ENCODE results near the gene MIS18BP1. TPM values are rescaled to one million over a fixed set of nuclear protein-coding genes. Genes with fewer than 3 reads are reported as not detected.

Gene MIS18BP1
- total RNA-seq, 1 donor from 2014 or later: 32.3 TPM

GRCh38 chr14:45211295-45211694, 41.7 kb downstream of the MIS18BP1 start:
- no peak for DNase-seq
- no peak for TF ChIP-seq CTCF (IDR thresholded peaks at IDR 0.05)
- ATAC-seq: no peak
- H3K36me3 ChIP-seq: peaks cover 52% of the 10 kb centered on the region
- H3K27me3 ChIP-seq: no peaks in the 10 kb centered on the region
- H3K4me3 ChIP-seq: no peak overlapping the region
- no peak overlapping the region for H3K27ac ChIP-seq
- intact Hi-C loops (cut with DNase I): no loop called here
- H3K4me1 ChIP-seq: no peaks in the 10 kb centered on the region
- H3K9me3 ChIP-seq: no peaks in the 10 kb centered on the region

GRCh38 chr14:45210159-45210558, 42.8 kb downstream of the MIS18BP1 start:
- H3K4me3 ChIP-seq: no peak overlapping the region
- H3K27me3 ChIP-seq: no peaks in the 10 kb centered on the region
- H3K4me1 ChIP-seq: no peaks in the 10 kb centered on the region
- DNase-seq (no peak), ATAC-seq (no peak)
- intact Hi-C loops (cut with DNase I): no loop called here
- no peaks in the 10 kb centered on the region for H3K9me3 ChIP-seq
- H3K27ac ChIP-seq: no peak overlapping the region
- peaks cover 58% of the 10 kb centered on the region for H3K36me3 ChIP-seq
- no peak for TF ChIP-seq CTCF (IDR thresholded peaks at IDR 0.05)

- intact Hi-C loops (cut with DNase I): no loop called here
- Histone ChIP-seq H3K27me3 (no peaks in the 10 kb centered on the region), H3K36me3 (peaks cover 47% of the 10 kb centered on the region), H3K4me1 (no peaks in the 10 kb centered on the region), H3K9me3 (no peaks in the 10 kb centered on the region), H3K4me3 (no peak overlapping the region), H3K27ac (no peak overlapping the region)
- ATAC-seq (no peak), DNase-seq (no peak)
- no peak for TF ChIP-seq CTCF (IDR thresholded peaks at IDR 0.05)
These were observed 48.8 kb downstream of the MIS18BP1 start for GRCh38 chr14:45204241-45204640.

GRCh38 chr14:45201905-45202304, 51.1 kb downstream of the MIS18BP1 start:
- intact Hi-C loops (cut with DNase I): no loop called here
- no peak overlapping the region for H3K4me3 ChIP-seq
- no peaks in the 10 kb centered on the region for H3K27me3 ChIP-seq
- no peak overlapping the region for H3K27ac ChIP-seq
- ATAC-seq (peak; percentile 28), DNase-seq (no peak)
- H3K36me3 ChIP-seq: peaks cover 34% of the 10 kb centered on the region
- H3K4me1 ChIP-seq: no peaks in the 10 kb centered on the region
- no peaks in the 10 kb centered on the region for H3K9me3 ChIP-seq
- no peak for TF ChIP-seq CTCF (IDR thresholded peaks at IDR 0.05)

- no peak for TF ChIP-seq CTCF (IDR thresholded peaks at IDR 0.05)
- Histone ChIP-seq H3K9me3 (no peaks in the 10 kb centered on the region), H3K36me3 (peaks cover 17% of the 10 kb centered on the region), H3K4me1 (no peaks in the 10 kb centered on the region), H3K27me3 (no peaks in the 10 kb centered on the region), H3K27ac (no peak overlapping the region), H3K4me3 (no peak overlapping the region)
- DNase-seq: no peak
- no peak for ATAC-seq
- intact Hi-C loops (cut with DNase I): no loop called here
These were observed 53.8 kb downstream of the MIS18BP1 start for GRCh38 chr14:45199230-45199629.

- ATAC-seq (no peak), DNase-seq (no peak)
- no peak for TF ChIP-seq CTCF (IDR thresholded peaks at IDR 0.05)
- Histone ChIP-seq H3K9me3 (no peaks in the 10 kb centered on the region), H3K27me3 (no peaks in the 10 kb centered on the region), H3K4me3 (no peak overlapping the region), H3K27ac (no peak overlapping the region), H3K4me1 (no peaks in the 10 kb centered on the region), H3K36me3 (peaks cover 17% of the 10 kb centered on the region)
- intact Hi-C loops (cut with DNase I): no loop called here
These were observed 54.5 kb downstream of the MIS18BP1 start for GRCh38 chr14:45198551-45198950.

Data from upper lobe of right lung (tissue), 1 donor.